HEK293 (cell line): ENCODE measurements around the gene CTDNEP1.
A peak's percentile ranks its signal among the peaks of the same experiment; 100 is the strongest.

Experiments
- FEZF1 ChIP-seq: fragments of 450-650 bp; formaldehyde crosslinking; IDR thresholded peaks from 2 replicates; pipeline ENCODE4 v1.5.1; 2016; ENCODE audit warnings: missing biosample characterization, missing genetic modification characterization
- GLI2 ChIP-seq: fragments of 450-650 bp; formaldehyde crosslinking; IDR thresholded peaks from 2 replicates; pipeline ENCODE4; 2017; ENCODE audit warnings: missing biosample characterization, missing genetic modification characterization, low read depth, borderline replicate concordance
- KLF16 ChIP-seq: fragments of 450-650 bp; formaldehyde crosslinking; IDR thresholded peaks from 2 replicates; pipeline ENCODE4 v1.5.1; 2017; ENCODE audit warnings: missing biosample characterization, missing genetic modification characterization
- KLF8 ChIP-seq: fragments of 450-650 bp; formaldehyde crosslinking; IDR thresholded peaks from 2 replicates; pipeline ENCODE4 v1.5.1; 2016; ENCODE audit warnings: missing biosample characterization, missing genetic modification characterization
- RBAK ChIP-seq: fragments of 450-650 bp; formaldehyde crosslinking; IDR thresholded peaks from 2 replicates; pipeline ENCODE4 v1.5.1; 2016; ENCODE audit warnings: missing biosample characterization, missing genetic modification characterization
- SCRT2 ChIP-seq: fragments of 450-650 bp; formaldehyde crosslinking; IDR thresholded peaks from 2 replicates; pipeline ENCODE4 v1.5.1; 2016; ENCODE audit warnings: missing biosample characterization, missing genetic modification characterization
- ZBTB1 ChIP-seq: fragments of 450-650 bp; formaldehyde crosslinking; IDR thresholded peaks from 2 replicates; pipeline ENCODE4 v1.5.1; 2016; ENCODE audit warnings: missing biosample characterization, missing genetic modification characterization
- ZIC2 ChIP-seq: fragments of 450-650 bp; formaldehyde crosslinking; IDR thresholded peaks from 2 replicates; pipeline ENCODE4 v1.5.1; 2016; ENCODE audit warnings: missing biosample characterization, missing genetic modification characterization
- ZNF302 ChIP-seq: fragments of 450-650 bp; formaldehyde crosslinking; IDR thresholded peaks from 2 replicates; pipeline ENCODE4 v1.5.1; 2016; ENCODE audit warnings: missing biosample characterization, missing genetic modification characterization, low read depth
- ZNF426 ChIP-seq: fragments of 450-650 bp; formaldehyde crosslinking; IDR thresholded peaks from 2 replicates; pipeline ENCODE4 v1.5.1; 2017; ENCODE audit warnings: missing biosample characterization, missing genetic modification characterization, mild to moderate bottlenecking, inconsistent platforms, moderate library complexity
- ZNF501 ChIP-seq: fragments of 450-650 bp; formaldehyde crosslinking; IDR thresholded peaks from 2 replicates; pipeline ENCODE4 v1.5.1; 2016; ENCODE audit warnings: missing biosample characterization, missing genetic modification characterization
- ZNF837 ChIP-seq: fragments of 450-650 bp; formaldehyde crosslinking; IDR thresholded peaks from 2 replicates; pipeline ENCODE4 v1.5.1; 2016; ENCODE audit warnings: missing biosample characterization, missing genetic modification characterization
- ZXDB ChIP-seq: fragments of 450-650 bp; formaldehyde crosslinking; IDR thresholded peaks from 2 replicates; pipeline ENCODE4 v1.5.1; 2016; ENCODE audit warnings: missing biosample characterization, missing genetic modification characterization
- TF ChIP-seq, protein P1 (sequence below): fragments of 450-650 bp; formaldehyde crosslinking; IDR thresholded peaks from 2 replicates; pipeline ENCODE4 v1.5.1; 2016; ENCODE audit warnings: missing biosample characterization, missing genetic modification characterization
- TF ChIP-seq, protein P2 (sequence below): sonication (generic); formaldehyde crosslinking; IDR thresholded peaks from 2 replicates; pipeline ENCODE4 v1.8.1; 2022; ENCODE audit warnings: mild to moderate bottlenecking, moderate library complexity, missing genetic modification reagents
- TF ChIP-seq, protein P3 (sequence below): fragments of 450-650 bp; formaldehyde crosslinking; IDR thresholded peaks from 2 replicates; pipeline ENCODE4 v1.5.1; 2016; ENCODE audit warnings: missing biosample characterization, missing genetic modification characterization, borderline replicate concordance
- TF ChIP-seq, protein P4 (sequence below): fragments of 450-650 bp; formaldehyde crosslinking; IDR thresholded peaks from 2 replicates; pipeline ENCODE4 v1.5.1; 2016; ENCODE audit warnings: missing biosample characterization, missing genetic modification characterization
- TF ChIP-seq, protein P5 (sequence below): fragments of 450-650 bp; formaldehyde crosslinking; IDR thresholded peaks from 2 replicates; pipeline ENCODE4 v1.5.1; 2016; ENCODE audit warnings: missing biosample characterization, missing genetic modification characterization

Gene CTDNEP1

DNA sequence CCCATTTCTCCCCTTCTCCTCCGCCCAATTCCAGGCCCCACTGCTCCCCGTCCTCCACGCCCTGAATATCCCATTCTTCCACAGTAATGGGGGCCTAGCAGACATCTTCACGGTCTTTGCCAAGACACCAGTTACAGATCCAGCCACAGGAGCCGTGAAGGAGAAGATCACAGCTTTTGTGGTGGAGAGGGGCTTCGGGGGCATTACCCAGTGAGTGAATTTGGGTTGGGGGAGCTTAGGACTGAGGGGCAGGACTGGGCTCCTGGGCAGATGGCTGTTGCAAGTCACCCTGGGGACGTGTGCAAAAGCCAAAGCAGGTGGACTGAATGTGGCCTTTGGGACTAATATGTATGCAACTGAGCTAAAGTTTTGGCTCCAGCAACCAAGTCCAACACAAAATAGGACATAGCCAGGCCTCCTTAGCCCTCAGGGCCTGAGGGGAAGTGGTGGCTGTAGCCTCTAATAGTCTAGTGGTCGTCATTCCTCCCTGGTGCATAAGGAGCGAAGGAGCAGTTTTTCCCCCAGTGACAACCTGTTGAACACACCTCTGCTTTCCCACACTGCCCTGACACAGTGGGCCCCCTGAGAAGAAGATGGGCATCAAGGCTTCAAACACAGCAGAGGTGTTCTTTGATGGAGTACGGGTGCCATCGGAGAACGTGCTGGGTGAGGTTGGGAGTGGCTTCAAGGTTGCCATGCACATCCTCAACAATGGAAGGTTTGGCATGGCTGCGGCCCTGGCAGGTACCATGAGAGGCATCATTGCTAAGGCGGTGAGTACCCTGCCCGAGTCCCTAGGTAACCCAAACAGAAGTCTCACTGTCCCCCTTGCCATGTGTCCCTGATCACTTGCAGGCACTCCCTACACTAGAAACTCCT is 29.2 kb downstream of the CTDNEP1 start (continued):
- TF ChIP-seq ZBTB1 (no peak), ZXDB (tag by site-specific recombination) (no peak), FEZF1 (tag by site-specific recombination) (no peak), KLF8 (tag by site-specific recombination) (no peak), ZNF426 (tag by site-specific recombination) (no peak), KLF16 (tag by site-specific recombination) (no peak), SCRT2 (peak; percentile 98), GLI2 (no peak), ZNF302 (no peak), ZIC2 (tag by site-specific recombination) (no peak), ZNF501 (tag by site-specific recombination) (no peak), RBAK (tag by site-specific recombination) (no peak), ZNF837 (tag by site-specific recombination) (no peak)
- TF ChIP-seq, protein P1, sequence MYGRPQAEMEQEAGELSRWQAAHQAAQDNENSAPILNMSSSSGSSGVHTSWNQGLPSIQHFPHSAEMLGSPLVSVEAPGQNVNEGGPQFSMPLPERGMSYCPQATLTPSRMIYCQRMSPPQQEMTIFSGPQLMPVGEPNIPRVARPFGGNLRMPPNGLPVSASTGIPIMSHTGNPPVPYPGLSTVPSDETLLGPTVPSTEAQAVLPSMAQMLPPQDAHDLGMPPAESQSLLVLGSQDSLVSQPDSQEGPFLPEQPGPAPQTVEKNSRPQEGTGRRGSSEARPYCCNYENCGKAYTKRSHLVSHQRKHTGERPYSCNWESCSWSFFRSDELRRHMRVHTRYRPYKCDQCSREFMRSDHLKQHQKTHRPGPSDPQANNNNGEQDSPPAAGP, result no peak
- TF ChIP-seq, protein P2, sequence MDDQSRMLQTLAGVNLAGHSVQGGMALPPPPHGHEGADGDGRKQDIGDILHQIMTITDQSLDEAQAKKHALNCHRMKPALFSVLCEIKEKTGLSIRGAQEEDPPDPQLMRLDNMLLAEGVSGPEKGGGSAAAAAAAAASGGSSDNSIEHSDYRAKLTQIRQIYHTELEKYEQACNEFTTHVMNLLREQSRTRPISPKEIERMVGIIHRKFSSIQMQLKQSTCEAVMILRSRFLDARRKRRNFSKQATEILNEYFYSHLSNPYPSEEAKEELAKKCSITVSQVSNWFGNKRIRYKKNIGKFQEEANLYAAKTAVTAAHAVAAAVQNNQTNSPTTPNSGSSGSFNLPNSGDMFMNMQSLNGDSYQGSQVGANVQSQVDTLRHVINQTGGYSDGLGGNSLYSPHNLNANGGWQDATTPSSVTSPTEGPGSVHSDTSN (CRISPR knock-in tag), result no peak
- TF ChIP-seq, protein P3, sequence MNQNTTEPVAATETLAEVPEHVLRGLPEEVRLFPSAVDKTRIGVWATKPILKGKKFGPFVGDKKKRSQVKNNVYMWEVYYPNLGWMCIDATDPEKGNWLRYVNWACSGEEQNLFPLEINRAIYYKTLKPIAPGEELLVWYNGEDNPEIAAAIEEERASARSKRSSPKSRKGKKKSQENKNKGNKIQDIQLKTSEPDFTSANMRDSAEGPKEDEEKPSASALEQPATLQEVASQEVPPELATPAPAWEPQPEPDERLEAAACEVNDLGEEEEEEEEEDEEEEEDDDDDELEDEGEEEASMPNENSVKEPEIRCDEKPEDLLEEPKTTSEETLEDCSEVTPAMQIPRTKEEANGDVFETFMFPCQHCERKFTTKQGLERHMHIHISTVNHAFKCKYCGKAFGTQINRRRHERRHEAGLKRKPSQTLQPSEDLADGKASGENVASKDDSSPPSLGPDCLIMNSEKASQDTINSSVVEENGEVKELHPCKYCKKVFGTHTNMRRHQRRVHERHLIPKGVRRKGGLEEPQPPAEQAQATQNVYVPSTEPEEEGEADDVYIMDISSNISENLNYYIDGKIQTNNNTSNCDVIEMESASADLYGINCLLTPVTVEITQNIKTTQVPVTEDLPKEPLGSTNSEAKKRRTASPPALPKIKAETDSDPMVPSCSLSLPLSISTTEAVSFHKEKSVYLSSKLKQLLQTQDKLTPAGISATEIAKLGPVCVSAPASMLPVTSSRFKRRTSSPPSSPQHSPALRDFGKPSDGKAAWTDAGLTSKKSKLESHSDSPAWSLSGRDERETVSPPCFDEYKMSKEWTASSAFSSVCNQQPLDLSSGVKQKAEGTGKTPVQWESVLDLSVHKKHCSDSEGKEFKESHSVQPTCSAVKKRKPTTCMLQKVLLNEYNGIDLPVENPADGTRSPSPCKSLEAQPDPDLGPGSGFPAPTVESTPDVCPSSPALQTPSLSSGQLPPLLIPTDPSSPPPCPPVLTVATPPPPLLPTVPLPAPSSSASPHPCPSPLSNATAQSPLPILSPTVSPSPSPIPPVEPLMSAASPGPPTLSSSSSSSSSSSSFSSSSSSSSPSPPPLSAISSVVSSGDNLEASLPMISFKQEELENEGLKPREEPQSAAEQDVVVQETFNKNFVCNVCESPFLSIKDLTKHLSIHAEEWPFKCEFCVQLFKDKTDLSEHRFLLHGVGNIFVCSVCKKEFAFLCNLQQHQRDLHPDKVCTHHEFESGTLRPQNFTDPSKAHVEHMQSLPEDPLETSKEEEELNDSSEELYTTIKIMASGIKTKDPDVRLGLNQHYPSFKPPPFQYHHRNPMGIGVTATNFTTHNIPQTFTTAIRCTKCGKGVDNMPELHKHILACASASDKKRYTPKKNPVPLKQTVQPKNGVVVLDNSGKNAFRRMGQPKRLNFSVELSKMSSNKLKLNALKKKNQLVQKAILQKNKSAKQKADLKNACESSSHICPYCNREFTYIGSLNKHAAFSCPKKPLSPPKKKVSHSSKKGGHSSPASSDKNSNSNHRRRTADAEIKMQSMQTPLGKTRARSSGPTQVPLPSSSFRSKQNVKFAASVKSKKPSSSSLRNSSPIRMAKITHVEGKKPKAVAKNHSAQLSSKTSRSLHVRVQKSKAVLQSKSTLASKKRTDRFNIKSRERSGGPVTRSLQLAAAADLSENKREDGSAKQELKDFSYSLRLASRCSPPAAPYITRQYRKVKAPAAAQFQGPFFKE (tag by site-specific recombination), result no peak
- TF ChIP-seq, protein P4, sequence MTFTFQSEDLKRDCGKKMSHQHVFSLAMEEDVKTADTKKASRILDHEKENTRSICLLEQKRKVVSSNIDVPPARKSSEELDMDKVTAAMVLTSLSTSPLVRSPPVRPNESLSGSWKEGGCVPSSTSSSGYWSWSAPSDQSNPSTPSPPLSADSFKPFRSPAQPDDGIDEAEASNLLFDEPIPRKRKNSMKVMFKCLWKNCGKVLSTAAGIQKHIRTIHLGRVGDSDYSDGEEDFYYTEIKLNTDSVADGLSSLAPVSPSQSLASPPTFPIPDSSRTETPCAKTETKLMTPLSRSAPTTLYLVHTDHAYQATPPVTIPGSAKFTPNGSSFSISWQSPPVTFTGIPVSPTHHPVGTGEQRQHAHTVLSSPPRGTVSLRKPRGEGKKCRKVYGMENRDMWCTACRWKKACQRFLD (tag by site-specific recombination), result no peak
- TF ChIP-seq, protein P5, sequence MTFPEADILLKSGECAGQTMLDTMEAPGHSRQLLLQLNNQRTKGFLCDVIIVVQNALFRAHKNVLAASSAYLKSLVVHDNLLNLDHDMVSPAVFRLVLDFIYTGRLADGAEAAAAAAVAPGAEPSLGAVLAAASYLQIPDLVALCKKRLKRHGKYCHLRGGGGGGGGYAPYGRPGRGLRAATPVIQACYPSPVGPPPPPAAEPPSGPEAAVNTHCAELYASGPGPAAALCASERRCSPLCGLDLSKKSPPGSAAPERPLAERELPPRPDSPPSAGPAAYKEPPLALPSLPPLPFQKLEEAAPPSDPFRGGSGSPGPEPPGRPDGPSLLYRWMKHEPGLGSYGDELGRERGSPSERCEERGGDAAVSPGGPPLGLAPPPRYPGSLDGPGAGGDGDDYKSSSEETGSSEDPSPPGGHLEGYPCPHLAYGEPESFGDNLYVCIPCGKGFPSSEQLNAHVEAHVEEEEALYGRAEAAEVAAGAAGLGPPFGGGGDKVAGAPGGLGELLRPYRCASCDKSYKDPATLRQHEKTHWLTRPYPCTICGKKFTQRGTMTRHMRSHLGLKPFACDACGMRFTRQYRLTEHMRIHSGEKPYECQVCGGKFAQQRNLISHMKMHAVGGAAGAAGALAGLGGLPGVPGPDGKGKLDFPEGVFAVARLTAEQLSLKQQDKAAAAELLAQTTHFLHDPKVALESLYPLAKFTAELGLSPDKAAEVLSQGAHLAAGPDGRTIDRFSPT (tag by site-specific recombination), result peak; percentile 40; the same call in 1 of the 2 replicates
